Stimulated activated CD8-positive, alpha-beta memory T cell treated with anti-CD3 and anti-CD28 coated beads, Interleukin-7, amount 100 ng/mL, for 48 hours (primary cell): ENCODE data around the gene ARMS2.

Experiments
- DNase-seq, 2 donors: peaks; one replicate each; pipeline ENCODE4 v3.0.0-alpha.2; 2020; ENCODE audit warnings: low read depth in 1 of 2; ENCODE audit errors: extremely low read depth in 1 of 2

Gene ARMS2

GRCh38 chr10:122450353-122450990, 4.0 kb upstream of the ARMS2 start:
- DNase-seq, result no peak

GRCh38 chr10:122454071-122454470, 382 bp upstream of the ARMS2 start:
- no peak for DNase-seq

- DNase-seq, result no peak
Measured at GRCh38 chr10:122455376-122456079, 1.1 kb downstream of the ARMS2 start.

- no peak for DNase-seq
Measured at GRCh38 chr10:122457934-122458333, 3.5 kb downstream of the ARMS2 start.

GRCh38 chr10:122458693-122459092, 4.2 kb downstream of the ARMS2 start:
- DNase-seq, result no peak

- DNase-seq, result no peak
Measured at GRCh38 chr10:122459561-122460273, 5.3 kb downstream of the ARMS2 start.

GRCh38 chr10:122460891-122461293, 6.4 kb downstream of the ARMS2 start:
- no peak for DNase-seq

GRCh38 chr10:122461367-122461728, 6.9 kb downstream of the ARMS2 start, which contains the start of gene HTRA1:
Gene HTRA1, plus strand, starts transcription at chr10:122461553. Its CDS starts 100 bp downstream, at chr10:122461653.
- DNase-seq, result no peak

GRCh38 chr10:122461729-122462532, 7.5 kb downstream of the ARMS2 start:
- no peak for DNase-seq

- DNase-seq, result no peak
Measured at GRCh38 chr10:122462533-122463465, 8.3 kb downstream of the ARMS2 start.

- DNase-seq, result no peak
Measured at GRCh38 chr10:122463466-122464249, 9.2 kb downstream of the ARMS2 start.

- DNase-seq, result no peak
Measured at GRCh38 chr10:122464250-122464510, 9.7 kb downstream of the ARMS2 start.

GRCh38 chr10:122464586-122464985, 10.1 kb downstream of the ARMS2 start:
- DNase-seq, result no peak

- DNase-seq, result no peak
Measured at GRCh38 chr10:122465401-122466040, 11.1 kb downstream of the ARMS2 start.

GRCh38 chr10:122466951-122467381, 12.5 kb downstream of the ARMS2 start:
- no peak for DNase-seq

- DNase-seq, result no peak
Measured at GRCh38 chr10:122467701-122468100, 13.2 kb downstream of the ARMS2 start.

GRCh38 chr10:122468307-122468925, 14.0 kb downstream of the ARMS2 start:
- DNase-seq, result no peak

GRCh38 chr10:122468926-122469781, 14.7 kb downstream of the ARMS2 start:
- no peak for DNase-seq
